NCI-H82 (cell line): ENCODE results near the gene ELAC2.
"Not testable (repeated sequence)": the region's sequence is repeated elsewhere in the genome, so short reads cannot be mapped to it uniquely, and the experiment has no call there.

Experiments
- DNase-seq: peaks from one replicate; lab custom pipeline; 2025; lab: John Stamatoyannopoulos, UW

The ELAC2 gene

GRCh38 chr17:12990041-12990808 lies 27.6 kb downstream of the ELAC2 start:
- DNase-seq = peak; percentile 29

- DNase-seq = peak; percentile 83
Measured at GRCh38 chr17:12987120-12987519, 30.7 kb downstream of the ELAC2 start.

DNA sequence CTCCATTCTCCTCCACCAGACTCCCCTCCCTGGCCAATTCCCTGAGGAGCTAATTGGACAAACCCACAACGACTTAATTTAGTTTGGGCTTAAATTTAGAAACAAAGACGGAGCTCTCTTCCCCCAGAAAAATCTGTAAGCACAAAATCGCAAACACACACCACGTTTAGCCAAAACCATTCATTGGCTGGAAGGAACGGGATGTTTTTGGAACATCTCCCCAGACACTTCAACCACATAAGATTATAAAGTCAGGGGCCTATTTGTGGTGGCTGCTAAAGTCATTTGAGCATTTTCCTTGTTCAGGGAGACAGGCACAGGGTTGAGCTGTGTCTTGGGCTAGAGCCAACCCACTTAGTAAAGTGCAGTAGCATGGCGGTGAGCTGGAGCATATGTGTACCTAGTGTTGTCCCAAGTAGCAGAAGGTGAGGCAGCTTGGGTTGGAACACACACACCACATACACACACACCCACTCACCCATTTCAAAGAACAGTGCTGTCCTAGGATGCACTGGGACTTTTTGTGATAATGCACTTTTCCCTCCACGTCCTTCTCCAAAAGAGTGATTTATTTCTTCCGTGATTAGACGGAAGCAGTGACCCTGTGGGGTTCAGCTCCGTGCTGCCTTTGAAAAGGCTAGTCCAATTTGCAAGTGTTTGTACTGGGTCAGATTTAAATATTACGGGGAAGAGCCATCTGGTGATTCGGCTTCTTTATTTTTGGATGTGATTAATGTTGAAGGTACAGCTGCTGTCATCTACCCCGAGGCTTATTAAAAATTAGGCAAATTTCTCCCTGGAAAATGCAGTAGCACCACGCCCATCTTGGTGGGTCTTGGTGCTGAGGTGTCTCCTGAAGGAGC lies 32.2 kb downstream of the ELAC2 start:
- DNase-seq = peak; percentile 90

DNA sequence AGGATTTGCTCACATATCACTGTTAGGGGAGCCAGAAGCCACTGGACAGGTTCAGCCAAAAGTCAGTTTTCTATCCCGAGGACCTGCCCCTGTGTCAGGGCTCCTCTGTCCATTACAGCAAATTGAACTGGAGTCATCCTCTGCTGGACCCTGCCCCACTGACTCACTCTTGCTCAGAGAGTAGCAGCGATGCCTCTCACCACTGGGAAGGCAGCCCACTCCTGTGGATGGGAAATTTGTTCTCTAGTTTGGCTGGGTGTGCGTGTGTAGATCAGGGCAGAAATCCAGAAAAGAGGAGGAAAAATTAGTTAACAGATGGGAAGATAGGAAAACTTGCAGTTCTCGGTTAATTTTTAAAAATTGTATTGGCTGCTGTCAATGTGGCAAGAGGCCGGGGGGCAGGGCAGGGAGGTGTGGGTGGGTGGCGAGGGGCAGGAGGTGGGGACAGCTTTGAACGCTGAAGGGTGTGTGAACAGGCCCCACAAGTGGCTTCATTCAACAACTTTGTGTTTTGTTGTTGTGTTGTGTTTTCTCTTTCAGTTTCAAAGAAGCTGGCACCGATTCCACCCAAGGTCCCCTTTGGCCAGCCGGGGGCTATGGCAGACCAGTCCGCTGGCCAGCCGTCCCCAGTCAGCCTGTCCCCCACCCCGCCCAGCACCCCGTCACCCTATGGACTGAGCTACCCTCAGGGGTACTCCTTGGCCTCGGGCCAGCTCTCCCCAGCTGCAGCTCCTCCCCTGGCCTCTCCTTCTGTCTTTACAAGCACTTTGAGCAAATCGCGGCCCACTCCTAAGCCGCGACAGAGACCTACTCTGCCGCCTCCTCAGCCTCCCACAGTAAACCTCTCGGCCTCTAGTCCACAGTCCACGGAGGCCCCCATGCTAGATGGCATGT lies 33.6 kb downstream of the ELAC2 start:
- DNase-seq = no peak

DNA sequence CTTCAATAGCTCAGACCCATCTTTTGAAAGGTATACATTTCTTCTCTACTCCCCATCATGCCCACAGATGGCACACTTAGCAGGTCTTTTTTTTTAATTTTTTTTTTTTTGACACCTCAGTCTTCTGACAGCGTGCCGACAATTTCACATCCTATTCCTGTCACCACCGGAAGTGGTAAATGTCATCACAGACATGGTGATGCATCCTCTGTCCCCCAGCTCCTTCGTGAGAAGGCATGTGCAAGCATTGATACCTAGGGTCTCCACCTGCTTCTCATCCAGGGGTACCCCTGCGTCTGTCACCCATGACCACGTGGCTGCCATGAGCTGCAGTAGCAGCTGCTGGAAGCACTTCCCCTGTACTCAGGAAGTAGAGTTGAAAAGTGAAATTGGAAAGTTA lies 35.6 kb downstream of the ELAC2 start:
- DNase-seq = no peak

DNA sequence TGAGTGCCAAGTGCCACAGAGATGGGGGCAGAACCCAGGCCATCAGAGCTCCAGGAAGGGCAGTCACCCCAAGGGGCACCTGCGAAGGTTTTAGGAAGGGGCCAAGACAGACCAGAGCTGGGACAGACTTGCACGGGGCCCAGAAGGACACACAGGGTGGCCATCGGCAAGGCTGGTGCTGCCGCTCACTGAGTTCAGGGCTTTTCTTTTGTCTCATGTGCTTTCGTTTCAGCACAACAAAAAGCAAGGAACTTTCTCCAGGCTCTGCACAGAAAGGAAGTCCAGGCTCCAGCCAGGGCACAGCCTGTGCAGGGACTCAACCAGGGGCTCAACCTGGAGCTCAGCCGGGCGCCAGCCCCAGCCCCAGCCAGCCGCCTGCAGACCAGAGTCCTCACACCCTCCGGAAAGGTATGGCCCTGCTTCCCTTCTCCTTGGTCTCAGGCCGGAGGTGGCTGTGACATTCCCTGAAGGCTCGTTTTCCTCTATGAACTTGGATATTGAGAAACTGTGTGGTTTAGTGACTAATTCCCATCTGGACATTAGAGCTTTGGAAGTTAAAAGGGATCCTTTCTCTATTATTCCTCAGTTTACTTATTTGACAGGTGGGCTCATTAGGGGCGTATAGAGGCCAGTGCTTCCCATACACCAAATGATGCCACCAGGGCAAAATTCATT lies 37.9 kb downstream of the ELAC2 start:
- no peak for DNase-seq

DNA sequence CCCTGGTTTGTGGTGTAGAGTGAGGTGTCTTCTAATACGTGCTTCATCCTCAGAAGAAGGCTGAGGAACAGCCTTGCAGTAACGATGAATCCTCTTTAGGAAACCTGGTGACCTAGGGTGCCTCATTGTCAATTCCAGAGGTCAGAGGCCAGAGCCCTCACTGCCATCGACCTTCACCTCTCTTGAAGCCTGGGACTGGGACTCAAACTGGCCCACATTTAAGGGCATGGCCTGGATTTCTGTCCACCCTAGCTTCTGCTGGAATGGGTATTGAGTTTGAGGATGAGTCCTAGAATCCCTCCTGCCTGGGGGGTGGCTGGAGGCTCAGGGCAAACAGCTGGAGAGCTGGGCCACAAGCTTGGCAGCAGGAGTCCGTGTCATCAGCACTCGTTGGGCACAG lies 38.6 kb downstream of the ELAC2 start:
- DNase-seq = no peak

DNA sequence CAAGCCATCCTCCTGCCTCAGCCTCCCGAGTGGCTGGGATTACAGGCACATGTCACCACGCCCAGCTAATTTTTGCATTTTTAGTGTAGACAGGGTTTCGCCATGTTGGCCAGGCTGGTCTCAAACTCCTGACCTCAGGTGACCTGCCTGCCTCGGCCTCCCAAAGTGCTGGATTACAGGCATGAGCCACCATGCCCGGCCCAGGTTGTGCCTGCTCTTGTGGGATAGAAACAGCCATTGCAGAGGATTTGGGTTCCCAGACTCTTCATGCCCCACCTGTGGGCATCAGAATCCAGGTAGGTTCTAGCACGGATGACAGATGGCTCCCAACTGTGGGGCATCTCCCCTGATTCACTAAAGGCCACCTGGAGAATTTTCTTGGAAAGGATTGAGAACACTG lies 39.0 kb downstream of the ELAC2 start:
- DNase-seq = not testable (repeated sequence)

DNA sequence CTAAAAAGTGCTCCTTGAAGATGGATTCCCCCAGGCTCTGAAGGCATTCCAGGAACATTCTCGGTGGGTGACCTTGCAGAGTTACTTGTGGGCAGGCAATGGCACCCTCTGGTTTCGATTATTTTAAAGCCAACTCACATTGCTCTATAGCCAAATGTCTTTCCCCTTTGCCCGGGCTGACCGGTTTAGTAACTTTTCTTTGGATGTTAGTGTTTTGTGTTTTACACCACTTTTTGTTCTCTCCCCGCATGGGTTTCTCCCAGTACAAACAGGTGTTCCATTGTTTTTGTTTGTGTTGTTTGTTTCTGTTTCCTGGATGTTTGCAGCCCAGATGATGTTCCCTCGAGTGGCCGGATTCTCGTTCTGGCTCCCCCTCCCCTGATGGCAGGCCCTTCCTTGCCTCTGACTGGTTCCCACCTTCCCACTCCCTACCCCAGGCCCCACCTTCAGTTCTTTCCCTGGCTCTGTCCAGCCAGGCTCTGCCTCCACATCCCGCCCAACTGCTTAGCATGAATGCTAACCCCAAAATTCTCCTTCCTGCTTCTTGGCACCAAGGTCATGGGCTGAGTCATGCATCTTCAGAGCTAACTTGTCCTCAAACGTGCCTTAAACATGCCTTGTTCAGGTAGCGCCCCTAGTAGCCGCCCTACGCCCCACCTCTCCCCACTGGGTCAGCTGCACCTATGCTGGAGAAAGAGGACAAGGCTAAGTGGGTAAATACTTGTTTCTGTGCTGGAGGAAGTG lies 40.6 kb downstream of the ELAC2 start:
- no peak for DNase-seq

DNA sequence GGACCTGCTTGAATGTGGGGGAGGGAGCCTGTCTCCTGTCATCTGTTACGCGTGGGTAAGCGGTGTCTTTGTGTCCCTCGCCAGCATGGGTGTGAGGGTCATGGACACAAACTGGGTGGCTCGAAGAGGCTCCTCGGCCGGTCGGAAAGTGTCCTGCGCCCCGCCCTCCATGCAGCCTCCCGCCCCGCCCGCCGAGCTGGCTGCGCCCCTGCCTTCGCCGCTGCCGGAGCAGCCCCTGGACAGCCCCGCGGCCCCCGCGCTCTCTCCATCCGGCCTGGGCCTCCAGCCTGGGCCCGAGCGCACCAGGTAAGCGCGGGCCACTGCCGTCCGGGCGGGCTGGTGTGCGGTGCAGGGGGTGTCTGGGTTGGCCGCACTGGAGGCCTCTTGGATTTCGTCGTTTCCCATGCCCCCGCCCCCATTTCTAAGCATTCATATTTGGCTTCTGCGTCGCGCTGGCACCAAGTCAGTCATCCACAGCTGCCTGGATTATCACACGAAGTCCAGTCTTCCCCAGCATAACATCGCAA lies 43.8 kb downstream of the ELAC2 start:
- DNase-seq = no peak

DNA sequence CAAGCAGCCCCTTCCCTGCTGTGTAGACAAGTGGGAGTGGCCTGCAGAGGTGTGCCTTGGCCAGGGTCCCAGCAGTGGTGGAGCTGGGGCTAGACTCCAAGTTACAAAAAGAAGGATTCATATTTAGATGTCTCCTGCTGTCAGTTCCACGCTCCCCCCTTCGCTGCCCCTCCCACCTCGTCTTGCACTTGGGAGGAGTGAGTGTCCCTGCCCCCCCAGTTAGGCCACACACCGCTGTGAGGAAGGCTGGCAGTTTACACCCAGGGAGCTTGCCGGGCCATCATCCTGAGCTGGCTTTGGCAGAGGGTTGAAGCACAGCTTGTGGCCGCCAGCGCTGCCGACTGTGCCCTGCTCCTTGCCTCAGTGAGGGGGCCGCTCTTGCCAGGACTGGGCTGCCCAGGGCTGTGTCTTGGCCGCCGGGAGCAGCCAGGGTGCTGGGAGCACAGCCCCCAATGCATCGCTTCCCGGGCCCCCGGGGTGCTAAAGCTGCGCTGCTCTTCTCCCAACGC lies 44.3 kb downstream of the ELAC2 start:
- DNase-seq = no peak

DNA sequence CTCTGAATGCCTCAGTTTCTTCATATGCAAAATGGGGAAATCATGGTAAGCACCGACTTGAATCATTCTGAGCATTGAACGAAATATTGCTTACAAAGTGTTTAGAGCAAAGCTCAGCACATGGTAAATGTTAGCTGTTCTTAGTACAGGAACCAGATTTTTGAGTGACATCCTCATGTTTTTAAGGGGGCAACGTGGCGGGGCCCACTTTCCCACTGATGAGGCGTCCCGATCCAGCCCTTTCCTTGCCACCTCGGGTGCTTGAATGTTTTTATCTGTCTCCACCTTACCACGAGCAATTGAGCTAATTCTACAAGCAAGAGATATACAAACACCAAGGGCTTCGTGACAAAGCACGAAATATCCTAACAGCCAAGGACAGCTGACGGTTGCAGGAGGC lies 49.9 kb downstream of the ELAC2 start:
- DNase-seq = no peak

DNA sequence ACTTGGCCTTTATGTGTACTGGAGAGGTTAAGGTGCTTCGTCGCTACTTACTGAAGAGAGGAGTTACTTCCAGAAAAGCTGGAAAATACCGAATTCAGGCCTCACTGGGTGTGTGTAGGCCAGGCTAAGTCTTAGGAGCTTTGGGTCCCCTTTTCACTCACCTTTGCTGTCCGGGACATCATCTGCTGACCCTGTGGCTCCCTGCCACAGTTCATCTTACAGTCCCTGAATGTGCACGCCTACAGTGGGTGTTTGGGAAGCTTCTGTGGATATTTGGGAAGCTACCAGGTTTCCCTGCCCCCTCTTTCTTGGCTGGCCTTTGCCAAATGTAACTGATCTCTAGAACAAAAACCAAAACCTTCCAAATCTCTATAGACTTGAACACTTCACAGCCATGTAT lies 51.4 kb downstream of the ELAC2 start:
- no peak for DNase-seq

GRCh38 chr17:12965988-12966387 lies 51.8 kb downstream of the ELAC2 start:
- no peak for DNase-seq

DNA sequence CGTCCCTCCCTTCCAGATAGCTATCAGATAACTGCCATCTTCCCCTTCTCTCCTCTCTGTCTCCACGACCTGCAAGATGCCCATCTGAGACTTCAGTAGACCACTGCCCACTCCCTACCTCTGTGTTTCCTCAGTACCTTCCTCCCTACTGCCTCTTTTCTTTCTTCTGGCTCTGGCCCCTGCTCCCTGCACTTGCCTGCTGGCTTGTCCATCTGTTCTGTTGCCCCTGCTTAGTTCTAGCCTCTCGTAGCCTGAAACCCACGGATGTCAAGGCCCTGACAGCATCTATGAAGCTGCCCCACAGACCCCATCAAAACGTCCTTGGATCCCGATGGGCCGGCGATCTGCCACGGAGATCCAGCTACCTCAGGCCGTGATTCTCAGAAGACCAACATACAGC lies 53.0 kb downstream of the ELAC2 start:
- DNase-seq = no peak

- no peak for DNase-seq
Measured at GRCh38 chr17:12964162-12964561, 53.7 kb downstream of the ELAC2 start.

GRCh38 chr17:12963505-12963904 lies 54.3 kb downstream of the ELAC2 start:
- no peak for DNase-seq

DNA sequence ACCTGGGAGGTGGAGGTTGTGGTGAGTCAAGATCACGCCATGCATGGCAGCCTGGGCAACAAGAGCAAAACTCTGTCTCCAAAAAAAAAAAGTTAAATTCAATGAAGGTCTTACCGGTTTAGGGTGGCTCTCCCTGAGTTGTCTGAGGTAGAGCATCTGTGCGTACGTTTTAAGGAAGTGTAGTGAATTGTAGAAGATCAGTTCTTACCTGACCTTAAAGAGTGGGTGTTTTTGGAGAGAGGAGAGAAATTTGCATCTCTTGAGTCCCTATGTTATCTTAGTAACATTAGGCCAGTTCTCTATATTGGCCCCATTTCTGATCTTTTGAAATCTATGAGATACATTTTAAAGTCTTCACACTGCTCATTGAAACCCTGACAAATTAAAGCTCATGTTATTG lies 56.2 kb downstream of the ELAC2 start:
- DNase-seq = no peak

GRCh38 chr17:12959441-12959840 lies 58.4 kb downstream of the ELAC2 start:
- DNase-seq = no peak

DNA sequence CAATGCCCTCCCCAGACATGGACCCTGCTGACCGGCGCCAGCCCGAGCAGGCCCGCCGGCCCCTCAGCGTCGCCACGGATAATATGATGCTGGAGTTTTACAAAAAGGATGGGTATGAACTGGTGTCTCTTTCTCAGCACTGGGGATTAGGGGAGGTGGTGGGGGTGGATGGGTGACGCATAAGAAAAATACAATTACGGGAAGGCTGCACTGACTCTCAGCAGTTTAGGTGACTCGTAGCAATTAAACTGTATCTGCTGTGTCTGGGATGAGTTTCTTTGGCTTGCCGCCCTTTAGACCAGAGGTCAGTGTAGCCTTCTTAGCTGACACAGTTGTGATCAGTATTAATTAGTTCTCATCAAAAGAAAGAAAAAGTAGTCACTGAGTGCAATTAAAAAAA lies 59.0 kb downstream of the ELAC2 start:
- DNase-seq = no peak

- no peak for DNase-seq
Measured at GRCh38 chr17:12955521-12955920, 62.3 kb downstream of the ELAC2 start.
